HG03469 (cell line): ENCODE measurements around the gene ADGRG7.
"Not testable (repeated sequence)": the region's sequence is repeated elsewhere in the genome, so short reads cannot be mapped to it uniquely, and the experiment has no call there.

Experiments
- ATAC-seq: cut with Tn5 transposase; IDR thresholded peaks from one replicate; pipeline ENCODE4 v1.9.1; 2021; ENCODE audit warnings: mild to moderate bottlenecking, moderate library complexity, moderate number of reproducible peaks; ENCODE audit not compliant: unreplicated experiment

ADGRG7 gene

GRCh38 chr3:100609305-100609704, at the start of gene ADGRG7:
Gene ADGRG7, plus strand, starts transcription at chr3:100609601. Its CDS starts 256 bp downstream, at chr3:100609857.
- ATAC-seq, result no peak

DNA sequence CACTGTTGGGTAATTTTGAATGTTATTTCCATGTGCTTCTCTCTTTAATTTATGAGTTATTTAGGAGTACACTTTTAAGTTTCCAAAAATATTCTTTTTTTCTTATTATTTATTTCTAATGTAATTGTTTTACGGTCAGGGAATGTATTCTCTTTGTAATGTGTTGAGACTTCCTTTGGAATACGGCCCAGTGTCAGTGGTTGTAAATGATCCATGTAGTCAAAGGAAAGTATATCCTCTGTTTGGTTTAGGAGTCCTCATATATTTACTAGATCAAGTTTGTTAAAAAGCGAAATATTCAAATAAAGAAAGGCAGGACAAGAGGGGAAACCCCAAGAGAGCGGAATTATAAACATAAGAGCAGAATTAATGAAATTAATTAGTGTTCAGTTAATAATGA, 49.0 kb upstream of the ADGRG7 start:
- ATAC-seq, result no peak

- no peak for ATAC-seq
These were observed 47.8 kb upstream of the ADGRG7 start for GRCh38 chr3:100561459-100562158.

DNA sequence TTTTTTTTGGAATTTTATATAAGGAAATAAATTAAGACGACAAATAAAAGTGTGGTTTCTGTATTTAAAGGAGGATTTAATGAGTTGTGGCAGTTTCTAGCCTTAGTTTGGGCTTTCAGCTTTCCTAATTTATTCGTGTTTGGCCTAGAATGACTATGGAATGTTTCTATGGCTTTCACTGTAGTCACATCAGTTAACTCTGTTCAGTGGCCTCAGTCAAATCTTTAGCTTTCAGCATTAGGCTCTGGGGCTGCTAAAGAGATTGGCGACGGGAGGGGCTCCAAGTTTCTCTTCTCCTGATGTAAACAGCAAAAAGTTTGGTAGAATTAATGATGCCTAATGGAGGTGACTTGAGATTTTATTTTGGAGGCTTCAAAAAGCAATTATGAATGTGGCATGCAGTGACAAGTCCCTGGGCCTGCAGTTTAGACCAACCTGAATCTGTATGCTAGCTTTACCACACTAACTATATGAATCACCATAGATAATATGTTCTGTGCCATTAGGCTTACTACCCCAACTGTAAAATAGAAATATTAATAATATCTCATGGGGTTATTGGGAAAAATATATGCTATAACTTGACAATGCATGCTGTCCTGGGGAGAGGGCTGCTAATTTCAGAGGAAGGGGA, 47.1 kb upstream of the ADGRG7 start:
- no peak for ATAC-seq

DNA sequence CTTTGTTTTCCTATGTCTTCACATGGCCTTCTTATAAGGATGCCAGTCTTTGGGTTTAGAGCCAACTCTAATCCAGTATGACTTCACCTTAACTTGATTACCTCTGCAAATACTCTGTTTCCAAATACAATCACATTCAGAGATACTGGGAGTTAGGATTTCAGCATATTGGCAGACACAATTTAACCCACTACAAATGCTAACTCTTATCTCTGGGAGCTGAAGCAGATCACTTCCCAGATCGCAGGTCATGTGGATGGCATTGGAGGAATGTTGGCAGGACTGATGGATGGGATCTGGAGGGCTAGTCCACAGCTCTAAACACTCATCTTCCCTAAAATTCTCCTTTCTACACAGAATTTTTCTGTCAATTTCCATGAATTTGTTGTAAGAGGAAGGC, 46.2 kb upstream of the ADGRG7 start:
- ATAC-seq, result no peak

DNA sequence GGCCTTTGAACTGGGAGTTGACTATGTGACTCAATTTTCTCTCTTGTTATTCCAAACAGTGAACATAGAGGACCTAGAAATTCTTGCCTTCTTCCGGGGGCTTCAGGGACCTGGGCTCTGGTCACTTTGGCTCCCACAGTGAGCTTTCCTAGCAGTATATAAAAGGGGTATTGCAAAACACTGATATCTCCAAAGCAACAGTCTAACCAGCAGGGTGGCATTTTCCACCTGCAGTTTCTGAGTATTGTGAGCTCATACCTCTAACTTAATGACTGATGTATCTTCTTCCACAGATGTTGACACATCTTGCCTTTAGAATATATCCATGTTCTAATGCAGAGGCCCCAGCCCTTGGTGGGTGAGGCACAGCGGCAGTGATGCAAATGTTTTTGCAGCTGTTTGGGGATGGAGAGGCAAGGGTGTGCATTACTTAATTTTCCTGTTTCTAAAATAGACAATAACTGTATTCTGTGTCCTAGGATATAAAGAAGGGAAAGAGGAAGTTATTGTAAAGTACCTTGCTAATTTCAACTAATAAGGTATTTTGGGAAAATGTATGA, 45.7 kb upstream of the ADGRG7 start:
- ATAC-seq, result no peak

DNA sequence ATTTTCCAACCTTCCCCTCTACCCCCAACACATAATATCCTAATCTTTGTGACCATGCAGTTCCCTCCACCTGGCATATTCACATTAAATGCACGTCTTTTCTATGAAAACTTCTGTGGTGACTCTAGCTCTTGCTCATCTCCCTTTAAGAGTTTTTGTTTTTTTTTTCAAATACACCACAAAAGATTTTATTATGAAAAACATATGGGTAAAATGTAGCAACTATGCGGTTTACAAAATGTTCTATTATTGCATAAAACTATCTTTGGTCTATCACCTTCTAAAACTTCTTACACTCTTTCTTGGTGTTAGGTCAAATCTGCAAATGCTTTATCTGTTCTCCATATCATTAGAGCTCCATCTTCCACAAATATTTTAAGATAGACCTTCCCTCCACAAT, 38.6 kb upstream of the ADGRG7 start:
- no peak for ATAC-seq

GRCh38 chr3:100574536-100574935, 34.9 kb upstream of the ADGRG7 start:
- no peak for ATAC-seq

DNA sequence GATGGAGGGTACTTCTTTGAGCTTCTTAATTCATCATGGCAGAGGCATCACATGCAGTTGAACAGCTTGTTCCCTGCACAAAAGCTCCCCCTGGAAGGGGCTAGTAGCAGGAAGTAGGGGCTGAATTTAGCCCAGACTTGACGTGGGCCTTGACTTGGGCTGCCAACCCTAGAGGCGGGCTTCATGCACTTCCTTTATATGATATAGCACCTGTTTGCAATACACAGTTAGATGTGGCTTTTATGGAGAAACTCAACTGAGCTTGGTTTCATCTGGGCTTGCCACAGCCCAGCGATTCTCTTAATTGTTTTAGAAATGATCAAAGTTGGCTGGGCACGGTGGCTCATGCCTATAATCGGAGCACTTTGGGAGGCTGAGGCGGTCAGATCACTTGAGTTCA, 33.7 kb upstream of the ADGRG7 start:
- no peak for ATAC-seq

DNA sequence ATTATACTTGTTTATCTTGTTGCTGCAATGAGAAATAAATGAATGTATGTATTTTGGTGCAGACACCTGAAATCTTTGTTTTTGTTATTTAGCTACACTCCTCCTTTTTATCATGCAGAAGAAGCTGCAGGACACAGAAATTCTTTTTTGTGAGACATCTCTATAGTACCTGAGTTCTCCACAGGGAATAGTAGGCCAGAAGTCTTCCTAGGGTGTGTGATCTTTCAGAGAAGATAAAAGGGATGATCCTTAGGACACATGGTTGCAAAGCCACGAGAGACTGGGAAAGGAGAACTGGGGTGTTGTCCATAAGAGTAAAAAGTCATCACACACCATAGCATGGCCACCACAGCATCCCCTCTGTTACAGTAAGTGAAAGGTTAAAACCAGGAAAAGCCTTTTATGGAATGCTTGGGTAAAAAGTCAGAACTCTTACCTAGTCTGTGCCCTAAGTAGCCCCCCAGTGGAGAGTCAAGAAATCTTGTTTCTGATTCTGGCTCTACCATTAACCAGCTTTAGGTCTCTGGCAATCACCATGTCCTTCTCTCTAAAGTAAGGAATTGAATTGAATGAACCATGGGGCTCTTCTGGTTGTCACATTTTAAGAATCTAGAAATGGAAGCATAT, 31.9 kb upstream of the ADGRG7 start:
- no peak for ATAC-seq

DNA sequence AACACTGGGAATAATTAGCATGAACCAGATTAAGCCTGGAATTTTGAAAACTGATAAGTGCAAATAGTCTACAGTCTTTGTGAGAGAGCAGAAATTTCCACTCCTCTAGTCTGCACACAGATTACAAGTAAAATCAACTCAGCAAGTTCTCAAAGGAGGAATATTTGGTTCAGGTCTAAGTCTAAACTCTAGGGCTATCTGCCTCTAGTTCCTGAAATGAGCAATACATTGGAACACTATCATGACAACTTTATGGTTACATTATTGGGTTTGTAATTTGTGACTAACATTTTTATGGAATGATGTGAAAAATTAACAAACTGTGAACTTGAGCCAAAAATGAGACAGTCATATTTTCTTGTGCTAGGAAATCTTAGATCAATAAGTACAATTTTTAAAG, 30.8 kb upstream of the ADGRG7 start:
- no peak for ATAC-seq

- no peak for ATAC-seq
These were observed 29.3 kb upstream of the ADGRG7 start for GRCh38 chr3:100580147-100580546.

DNA sequence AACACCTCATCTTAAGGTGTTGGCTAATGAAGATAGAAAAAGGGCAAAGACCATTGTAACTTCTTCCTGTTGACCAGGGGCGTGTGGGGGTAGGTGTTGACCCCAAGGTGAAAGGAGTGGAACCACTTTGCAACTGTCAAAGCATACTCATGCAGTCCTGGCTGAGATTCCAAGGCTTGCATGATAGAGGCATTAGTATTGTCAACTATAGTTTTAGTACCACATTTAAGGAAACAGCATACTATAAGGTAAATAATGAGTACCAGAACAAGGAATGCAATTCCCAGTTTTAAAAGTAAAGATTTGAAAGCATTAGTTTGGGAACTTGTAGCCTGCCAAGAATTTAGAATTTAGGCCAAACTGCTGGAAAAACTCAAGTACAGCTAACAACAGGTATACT, 27.8 kb upstream of the ADGRG7 start:
- ATAC-seq, result no peak

GRCh38 chr3:100582157-100582556, 27.2 kb upstream of the ADGRG7 start:
- not testable (repeated sequence) for ATAC-seq

DNA sequence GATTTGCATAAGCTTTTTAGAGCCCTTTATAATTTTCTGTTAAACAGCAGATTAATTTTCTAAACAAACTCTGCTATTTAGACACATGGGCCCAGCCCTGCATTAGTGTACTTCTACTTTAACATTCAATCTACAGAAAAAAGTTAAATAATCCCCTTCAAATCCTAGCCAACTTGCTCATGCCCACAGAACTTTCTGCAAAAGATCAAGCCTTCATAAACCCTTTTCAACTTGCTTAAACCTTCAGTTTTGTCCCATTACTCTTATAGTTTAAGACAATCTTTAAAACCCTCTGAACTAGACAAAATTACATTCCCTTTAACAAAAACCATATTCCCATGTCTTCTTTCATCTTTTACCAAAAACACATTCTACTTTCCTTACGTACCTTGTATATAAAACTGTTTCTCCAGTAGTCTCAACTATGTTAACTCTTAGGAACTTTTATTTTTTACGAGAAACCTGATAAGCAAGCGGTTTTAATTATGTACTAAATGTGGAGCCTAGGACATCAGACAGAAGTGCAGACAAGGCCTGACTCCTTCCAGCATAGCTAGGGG, 25.2 kb upstream of the ADGRG7 start:
- no peak for ATAC-seq

GRCh38 chr3:100586832-100587231, 22.6 kb upstream of the ADGRG7 start:
- no peak for ATAC-seq

- ATAC-seq, result no peak
These were observed 21.1 kb upstream of the ADGRG7 start for GRCh38 chr3:100588251-100588650.

DNA sequence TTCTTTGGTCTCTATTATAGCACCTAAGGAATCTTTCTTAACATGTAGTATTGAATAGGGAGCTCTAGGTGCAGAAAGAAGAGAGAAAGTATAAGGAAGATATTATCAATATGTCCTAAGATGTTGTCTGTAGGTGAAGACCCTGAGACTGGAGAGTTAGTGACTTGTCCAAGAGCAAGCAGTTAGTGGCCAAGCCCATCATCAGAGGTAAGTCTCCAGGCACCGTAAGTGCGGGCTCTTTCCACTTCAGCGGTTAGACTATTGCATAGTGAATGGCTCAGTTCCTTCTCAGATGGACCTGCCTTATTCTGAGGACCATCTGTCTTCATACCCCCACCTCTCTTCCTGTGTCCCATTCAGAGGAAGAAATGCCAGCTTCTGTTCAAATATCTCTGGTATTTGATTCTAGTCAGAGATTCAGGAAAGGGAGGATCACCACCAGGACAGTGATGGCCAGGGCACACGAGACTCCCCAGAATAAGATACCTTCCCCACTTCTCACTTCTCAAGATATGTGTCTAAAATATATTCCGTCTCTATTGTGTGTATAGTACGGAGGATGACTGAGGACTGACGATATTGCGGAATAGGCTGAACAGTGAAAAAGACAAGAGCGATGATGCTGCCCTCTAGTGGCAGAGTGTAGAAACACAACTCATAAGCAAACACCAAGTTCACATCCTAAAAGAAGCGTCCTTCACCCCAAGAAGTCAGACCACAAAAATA, 19.1 kb upstream of the ADGRG7 start:
- ATAC-seq, result peak; percentile 74

- no peak for ATAC-seq
These were observed 18.6 kb upstream of the ADGRG7 start for GRCh38 chr3:100590840-100591147.

DNA sequence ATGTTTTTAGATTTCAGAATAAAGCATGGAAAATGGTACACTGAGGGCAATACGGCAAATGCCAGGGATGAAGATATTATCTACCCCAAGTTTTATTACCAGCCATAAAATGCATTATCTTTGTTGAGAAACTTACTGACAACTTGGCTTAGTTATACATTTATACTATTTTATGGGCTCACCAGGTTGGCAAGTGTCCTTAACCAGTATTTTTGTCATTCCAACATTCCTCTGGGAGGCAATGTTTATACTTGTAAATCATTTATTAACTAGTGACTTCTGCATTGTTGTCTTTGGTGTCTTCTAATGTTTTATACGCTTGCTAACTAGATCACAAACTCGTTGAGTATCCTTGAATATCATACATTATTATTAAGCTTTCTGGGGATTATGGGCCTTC, 18.0 kb upstream of the ADGRG7 start:
- ATAC-seq, result no peak
